GM18909 (cell line): Measurements from ENCODE around the gene TRAK2.
"Not testable (repeated sequence)": the region's sequence is repeated elsewhere in the genome, so short reads cannot be mapped to it uniquely, and the experiment has no call there.

Experiments used
- ATAC-seq: cut with Tn5 transposase; IDR thresholded peaks from one replicate; pipeline ENCODE4 v1.9.1; 2021; ENCODE audit warnings: mild to moderate bottlenecking; ENCODE audit not compliant: unreplicated experiment, poor library complexity

The TRAK2 gene

GRCh38 chr2:201451292-201452057 lies at the start of gene TRAK2, which contains the start of gene STRADB:
TSS of gene TRAK2 (minus strand) at chr2:201451458. CDS start at chr2:201420507, 30,951 bp downstream.
TSS of gene STRADB (plus strand) at chr2:201451740. CDS start at chr2:201454841, 3,101 bp downstream.
- ATAC-seq, result peak; percentile 96

- no peak for ATAC-seq
These were observed 49.3 kb upstream of the TRAK2 start for GRCh38 chr2:201500534-201500933.

GRCh38 chr2:201496785-201497184 lies 45.5 kb upstream of the TRAK2 start:
- ATAC-seq, result no peak

- no peak for ATAC-seq
These were observed 39.0 kb upstream of the TRAK2 start for GRCh38 chr2:201490291-201490690.

GRCh38 chr2:201484805-201485204 lies 33.5 kb upstream of the TRAK2 start:
- no peak for ATAC-seq

GRCh38 chr2:201483758-201484157 lies 32.5 kb upstream of the TRAK2 start:
- ATAC-seq, result not testable (repeated sequence)

- no peak for ATAC-seq
These were observed 32.1 kb upstream of the TRAK2 start for GRCh38 chr2:201483342-201483741.

- no peak for ATAC-seq
These were observed 31.3 kb upstream of the TRAK2 start for GRCh38 chr2:201482543-201482942.

- no peak for ATAC-seq
These were observed 21.2 kb upstream of the TRAK2 start for GRCh38 chr2:201472411-201472810.

- no peak for ATAC-seq
These were observed 20.6 kb upstream of the TRAK2 start for GRCh38 chr2:201471732-201472393.

- ATAC-seq, result no peak
These were observed 19.8 kb upstream of the TRAK2 start for GRCh38 chr2:201470821-201471731.

- ATAC-seq, result no peak
These were observed 16.4 kb upstream of the TRAK2 start for GRCh38 chr2:201467666-201468065.

- ATAC-seq, result no peak
These were observed 14.9 kb upstream of the TRAK2 start for GRCh38 chr2:201466050-201466675.

- ATAC-seq, result no peak
These were observed 14.3 kb upstream of the TRAK2 start for GRCh38 chr2:201465524-201465971.

GRCh38 chr2:201464547-201464946 lies 13.3 kb upstream of the TRAK2 start:
- ATAC-seq, result no peak

GRCh38 chr2:201460532-201460931 lies 9.3 kb upstream of the TRAK2 start:
- ATAC-seq, result no peak

GRCh38 chr2:201458381-201458780 lies 7.1 kb upstream of the TRAK2 start:
- ATAC-seq, result no peak

GRCh38 chr2:201452922-201453643 lies 1.8 kb upstream of the TRAK2 start:
- ATAC-seq, result no peak
